ENCODE measurements around the gene CEP89.

DNA sequence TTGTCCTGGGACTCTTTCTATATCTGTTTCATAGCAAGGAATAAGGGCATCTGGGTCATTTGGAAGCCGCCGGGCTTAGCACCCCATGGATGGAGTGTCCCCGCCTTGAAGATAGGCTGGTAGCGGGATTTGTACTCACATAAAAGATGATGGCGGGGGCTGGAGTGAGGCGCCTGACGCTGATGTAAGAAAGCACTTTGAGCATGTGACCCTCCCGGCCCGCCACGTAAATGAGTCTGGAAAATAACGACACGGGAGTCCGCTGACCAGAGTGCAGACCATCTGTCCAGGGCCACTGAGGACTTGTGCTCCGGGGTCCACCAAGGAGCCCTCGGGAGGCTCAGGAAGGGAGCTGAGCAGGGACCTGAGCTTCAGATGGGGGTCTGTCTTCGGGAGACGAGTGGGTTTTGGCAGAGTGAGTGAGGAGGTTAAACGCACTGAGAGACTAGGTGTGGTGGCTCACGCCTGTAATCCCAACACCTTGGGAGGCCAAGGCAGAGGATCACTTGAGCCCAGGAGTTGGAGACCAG lies 128.0 kb downstream of the CEP89 start:
- TF ChIP-seq, protein P1, sequence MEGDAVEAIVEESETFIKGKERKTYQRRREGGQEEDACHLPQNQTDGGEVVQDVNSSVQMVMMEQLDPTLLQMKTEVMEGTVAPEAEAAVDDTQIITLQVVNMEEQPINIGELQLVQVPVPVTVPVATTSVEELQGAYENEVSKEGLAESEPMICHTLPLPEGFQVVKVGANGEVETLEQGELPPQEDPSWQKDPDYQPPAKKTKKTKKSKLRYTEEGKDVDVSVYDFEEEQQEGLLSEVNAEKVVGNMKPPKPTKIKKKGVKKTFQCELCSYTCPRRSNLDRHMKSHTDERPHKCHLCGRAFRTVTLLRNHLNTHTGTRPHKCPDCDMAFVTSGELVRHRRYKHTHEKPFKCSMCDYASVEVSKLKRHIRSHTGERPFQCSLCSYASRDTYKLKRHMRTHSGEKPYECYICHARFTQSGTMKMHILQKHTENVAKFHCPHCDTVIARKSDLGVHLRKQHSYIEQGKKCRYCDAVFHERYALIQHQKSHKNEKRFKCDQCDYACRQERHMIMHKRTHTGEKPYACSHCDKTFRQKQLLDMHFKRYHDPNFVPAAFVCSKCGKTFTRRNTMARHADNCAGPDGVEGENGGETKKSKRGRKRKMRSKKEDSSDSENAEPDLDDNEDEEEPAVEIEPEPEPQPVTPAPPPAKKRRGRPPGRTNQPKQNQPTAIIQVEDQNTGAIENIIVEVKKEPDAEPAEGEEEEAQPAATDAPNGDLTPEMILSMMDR (IDR thresholded peaks at IDR 0.05; ENCODE audit: low read depth, low read length), result no peak
- TF ChIP-seq EZH2phosphoT487 (IDR thresholded peaks at IDR 0.05; ENCODE audit: low read depth), result no peak

Measured in OCI-LY3 (cell line).